ENCODE measurements around the gene PDK1.

GRCh38 chr2:172510548-172510947 lies 45.3 kb upstream of the PDK1 start:
- TF ChIP-seq EZH2phosphoT487 (IDR thresholded peaks at IDR 0.05; ENCODE audit: unreplicated experiment) (no peak), CTCF (conservative IDR thresholded peaks at IDR 0.05; ENCODE audit: low read depth in 2 of 2) (no peak), CREB1 (CRISPR knock-in tag; IDR thresholded peaks at IDR 0.05; ENCODE audit: low read depth) (no peak), POLR2AphosphoS5 (IDR thresholded peaks at IDR 0.05; ENCODE audit: low read depth) (no peak), EZH2 (IDR thresholded peaks at IDR 0.05; ENCODE audit: low read depth, unreplicated experiment) (no peak)
